ENCODE results near the gene CES1. TPM values are rescaled to one million over a fixed set of nuclear protein-coding genes. Genes with fewer than 3 reads are reported as not detected.
"Not testable (repeated sequence)": the region's sequence is repeated elsewhere in the genome, so short reads cannot be mapped to it uniquely, and the experiment has no call there.

Gene CES1
- total RNA-seq, 1 donor from 2014 or later = 1.0 TPM

DNA sequence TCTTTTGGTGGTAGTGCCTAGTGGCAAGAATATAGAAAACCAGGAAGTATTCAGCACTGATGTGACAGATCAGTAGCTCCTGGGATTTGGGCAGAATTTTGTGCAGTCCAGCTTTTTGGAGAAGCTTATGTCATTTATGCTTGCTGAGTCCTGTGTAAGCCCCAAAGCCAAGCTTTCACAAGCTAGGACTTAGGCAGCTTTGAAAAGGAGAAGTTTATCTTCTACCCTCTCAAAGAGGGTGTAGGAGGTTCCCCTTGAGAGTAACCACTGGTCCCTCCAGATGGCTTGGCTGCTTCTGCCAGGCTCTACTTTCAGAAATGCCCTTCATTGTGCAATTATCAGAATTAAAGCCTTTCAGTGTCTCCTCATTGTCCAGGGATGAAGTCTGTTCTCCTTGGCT, 78.8 kb downstream of the CES1 start:
- Histone ChIP-seq H3K4me3 (ENCODE audit: low read length in 3 of 3) (no peak overlapping the region), H3K9ac (ENCODE audit: low read depth in 1 of 3, low read length in 3 of 3) (no peak overlapping the region), H3K27ac (ENCODE audit: low read depth, low read length) (no peak overlapping the region), H3K9me3 (ENCODE audit: control insufficient read depth in 3 of 3, low read length in 3 of 3) (no peaks in the 10 kb centered on the region), H3K4me1 (ENCODE audit: control insufficient read depth in 3 of 3, insufficient read depth in 3 of 3, low read length in 3 of 3) (no peaks in the 10 kb centered on the region), H3K36me3 (ENCODE audit: control insufficient read depth in 3 of 3, insufficient read depth in 3 of 3, low read length in 3 of 3) (no peaks in the 10 kb centered on the region), H3K27me3 (ENCODE audit: control insufficient read depth in 3 of 3, insufficient read depth in 3 of 3, low read length in 3 of 3) (peaks cover 0 to 3% (median 0%) of the 10 kb centered on the region in 3 donors)

DNA sequence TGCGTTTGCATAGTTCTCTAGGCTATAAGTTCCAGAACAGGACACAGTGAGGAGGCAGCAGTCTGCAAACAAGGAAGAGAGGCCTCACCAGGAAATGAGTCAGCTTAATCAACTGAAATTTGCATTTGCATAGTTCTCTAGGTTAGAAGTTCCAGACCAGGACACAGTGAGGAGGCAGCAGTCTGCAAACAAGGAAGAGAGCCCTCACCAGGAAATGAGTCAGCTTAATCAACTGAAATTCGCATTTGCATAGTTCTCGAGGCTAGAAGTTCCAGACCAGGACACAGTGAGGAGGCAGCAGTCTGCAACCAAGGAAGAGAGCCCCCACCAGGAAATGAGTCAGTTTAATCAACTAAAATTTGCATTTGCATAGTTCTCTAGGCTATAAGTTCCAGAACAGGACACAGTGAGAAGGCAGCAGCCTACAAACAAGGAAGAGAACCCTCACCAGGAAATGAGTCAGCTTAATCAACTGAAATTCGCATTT, 79.7 kb downstream of the CES1 start:
- H3K27ac ChIP-seq (ENCODE audit: low read depth, low read length); H3K4me3 ChIP-seq (ENCODE audit: low read length in 3 of 3); H3K9me3 ChIP-seq (ENCODE audit: control insufficient read depth in 3 of 3, low read length in 3 of 3): not testable (repeated sequence)

More for the DNA sequence above, 79.7 kb downstream of the CES1 start:
- H3K27me3 ChIP-seq (ENCODE audit: control insufficient read depth in 3 of 3, insufficient read depth in 3 of 3, low read length in 3 of 3); H3K9ac ChIP-seq (ENCODE audit: low read depth in 1 of 3, low read length in 3 of 3); H3K36me3 ChIP-seq (ENCODE audit: control insufficient read depth in 3 of 3, insufficient read depth in 3 of 3, low read length in 3 of 3); H3K4me1 ChIP-seq (ENCODE audit: control insufficient read depth in 3 of 3, insufficient read depth in 3 of 3, low read length in 3 of 3): not testable (repeated sequence)

Other genes starting within 250 kb of the CES1 start
- gene SLC6A2, start 177.1 kb downstream of the CES1 start, total RNA-seq = 1.0 TPM
- not detected for gene CES5A, start 42.3 kb upstream of the CES1 start, total RNA-seq